Fibroblast of skin of left biceps (primary cell): ENCODE results near the gene ISG15.

Experiments used
- DNase-seq, 2 experiments: peaks; one replicate each; pipeline ENCODE4 v3.0.0-alpha.2; 2013; ENCODE audit warnings: low read depth in 2 of 2

Gene ISG15

DNA sequence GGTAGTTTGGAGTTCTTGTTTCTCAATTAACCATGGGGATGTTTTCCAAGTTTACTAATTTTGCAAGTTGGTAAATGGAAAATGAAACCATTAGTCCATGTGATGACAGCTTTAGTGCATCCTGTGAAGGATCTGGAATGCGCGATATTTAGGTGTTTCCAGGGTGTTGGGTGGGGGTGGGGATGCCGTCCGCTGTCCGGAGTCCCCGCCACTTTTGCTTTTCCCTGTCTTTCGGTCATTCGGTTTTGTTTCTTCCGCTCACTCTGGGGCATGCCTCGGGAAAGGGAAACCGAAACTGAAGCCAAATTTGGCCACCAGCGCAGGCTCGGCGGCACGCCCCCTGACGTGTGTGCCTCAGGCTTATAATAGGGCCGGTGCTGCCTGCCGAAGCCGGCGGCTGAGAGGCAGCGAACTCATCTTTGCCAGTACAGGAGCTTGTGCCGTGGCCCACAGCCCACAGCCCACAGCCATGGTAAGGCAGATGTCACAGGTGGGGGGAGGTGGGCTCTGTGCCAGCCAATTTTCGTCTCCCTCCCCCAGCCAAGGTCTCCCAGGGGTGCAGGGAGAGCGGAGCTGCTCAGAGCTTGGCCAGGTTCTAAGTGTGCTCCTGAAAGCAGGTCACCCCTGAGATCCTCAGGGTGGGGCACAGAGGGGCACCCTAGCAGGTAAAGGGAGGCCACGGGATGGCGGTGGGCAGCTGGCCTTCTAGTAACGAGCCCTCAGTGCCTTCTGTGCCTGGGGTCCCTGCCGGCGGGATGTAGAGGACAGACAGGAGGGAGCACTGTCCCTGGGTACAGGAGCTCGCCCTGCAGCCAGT lies at the start of gene ISG15:
TSS of gene ISG15 (plus strand) at position 393 of the 817 bp plus-strand sequence. CDS start at position 470, 77 bp downstream.
- DNase-seq, result peak; percentile 48 to 53

DNA sequence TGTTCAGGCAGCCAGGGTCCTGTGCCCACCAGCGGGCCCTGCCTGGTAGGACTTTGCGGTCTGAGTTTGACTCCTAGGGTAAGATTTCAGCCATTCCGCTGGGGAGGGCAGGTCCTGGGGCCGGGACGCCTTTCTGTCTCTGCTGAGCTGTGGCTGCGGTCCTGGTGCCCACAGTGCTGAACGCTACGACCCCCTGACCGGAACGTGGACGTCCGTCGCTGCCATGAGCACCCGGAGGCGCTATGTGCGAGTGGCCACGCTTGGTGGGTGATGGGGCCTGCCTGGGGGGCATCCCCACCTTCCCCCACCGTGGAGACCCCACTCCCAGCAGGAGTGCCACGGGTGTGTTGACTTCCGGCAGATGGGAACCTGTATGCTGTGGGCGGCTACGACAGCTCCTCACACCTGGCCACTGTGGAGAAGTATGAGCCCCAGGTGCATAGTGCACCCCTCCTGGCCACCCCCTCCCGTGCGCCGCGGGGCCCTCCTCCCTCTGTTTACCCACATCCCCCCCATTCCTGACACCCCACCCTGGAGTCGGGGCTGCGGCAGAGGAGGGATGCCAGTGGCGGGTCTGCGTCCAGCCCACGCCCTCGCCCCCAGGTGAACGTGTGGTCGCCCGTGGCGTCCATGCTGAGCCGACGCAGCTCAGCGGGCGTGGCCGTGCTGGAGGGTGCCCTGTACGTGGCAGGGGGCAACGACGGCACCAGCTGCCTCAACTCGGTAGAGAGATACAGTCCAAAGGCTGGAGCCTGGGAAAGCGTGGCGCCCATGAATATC lies 49.4 kb upstream of the ISG15 start:
- DNase-seq, result no peak

- DNase-seq, result no peak
These were observed 48.4 kb upstream of the ISG15 start for GRCh38 chr1:964691-965525.

- no peak for DNase-seq
These were observed 47.7 kb upstream of the ISG15 start for GRCh38 chr1:965526-966134.

DNA sequence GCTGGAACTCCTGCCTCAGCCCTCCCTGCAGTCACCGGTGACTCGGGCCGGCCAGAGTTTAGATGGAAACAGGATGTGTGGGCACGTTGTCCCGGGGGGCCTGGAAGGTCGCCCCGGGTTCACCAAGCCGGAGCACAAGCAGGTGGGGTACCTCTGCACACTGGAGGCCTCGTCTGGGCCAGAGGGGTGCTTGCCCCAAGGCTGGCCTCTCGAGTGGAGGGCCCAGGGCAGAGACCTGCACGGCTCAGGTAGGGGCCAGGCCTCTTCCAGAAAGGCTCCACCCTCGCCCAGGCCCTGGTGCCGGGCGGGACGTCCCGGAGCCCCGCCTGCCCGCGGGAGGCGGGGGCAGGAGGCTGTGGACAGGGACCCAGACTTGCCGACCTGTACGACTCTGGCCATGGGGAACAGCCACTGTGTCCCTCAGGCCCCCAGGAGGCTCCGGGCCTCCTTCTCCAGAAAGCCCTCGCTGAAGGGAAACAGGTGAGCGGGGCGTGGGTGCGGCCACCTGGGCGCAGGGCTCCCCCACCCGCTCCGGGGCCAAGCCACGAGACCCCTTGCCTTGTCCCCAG lies 47.1 kb upstream of the ISG15 start, which contains the start of gene PLEKHN1:
TSS of gene PLEKHN1 (plus strand) at position 348 of the 569 bp plus-strand sequence. CDS start at position 398, 50 bp downstream.
- no peak for DNase-seq

GRCh38 chr1:966704-967300 lies 46.5 kb upstream of the ISG15 start:
- DNase-seq, result no peak

GRCh38 chr1:967466-968343 lies 45.6 kb upstream of the ISG15 start:
- DNase-seq, result no peak

DNA sequence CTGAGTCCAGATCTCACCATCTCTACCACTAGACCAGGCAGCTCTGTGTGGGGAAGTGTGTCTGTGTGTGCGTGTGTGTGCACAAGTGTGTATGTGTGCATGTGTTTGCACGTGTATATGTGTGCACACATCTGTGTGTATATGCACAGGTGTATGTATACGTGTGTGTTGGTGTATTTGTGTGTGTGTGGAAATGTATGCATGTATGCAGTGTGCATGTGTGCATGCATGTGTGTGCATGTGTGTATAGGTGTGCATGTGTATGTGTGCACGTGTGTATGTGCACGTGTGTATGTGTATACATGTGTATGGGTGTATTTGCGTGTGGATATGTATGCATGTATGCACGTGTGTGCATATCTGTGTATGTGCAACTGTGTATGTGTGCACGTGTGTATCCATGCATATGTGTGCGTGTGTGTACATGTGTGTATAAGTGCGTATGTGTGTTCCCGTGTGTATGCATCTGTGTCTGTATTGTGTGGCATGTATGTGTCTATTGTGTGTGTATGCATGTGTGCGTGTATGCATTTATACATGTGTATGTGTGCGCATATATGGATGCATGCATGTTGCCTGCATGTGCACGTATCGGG lies 43.9 kb upstream of the ISG15 start:
- no peak for DNase-seq

- DNase-seq, result no peak
These were observed 42.9 kb upstream of the ISG15 start for GRCh38 chr1:970242-970972.

- no peak for DNase-seq
These were observed 42.1 kb upstream of the ISG15 start for GRCh38 chr1:970973-971730.

GRCh38 chr1:971751-972506 lies 41.4 kb upstream of the ISG15 start:
- DNase-seq, result no peak

DNA sequence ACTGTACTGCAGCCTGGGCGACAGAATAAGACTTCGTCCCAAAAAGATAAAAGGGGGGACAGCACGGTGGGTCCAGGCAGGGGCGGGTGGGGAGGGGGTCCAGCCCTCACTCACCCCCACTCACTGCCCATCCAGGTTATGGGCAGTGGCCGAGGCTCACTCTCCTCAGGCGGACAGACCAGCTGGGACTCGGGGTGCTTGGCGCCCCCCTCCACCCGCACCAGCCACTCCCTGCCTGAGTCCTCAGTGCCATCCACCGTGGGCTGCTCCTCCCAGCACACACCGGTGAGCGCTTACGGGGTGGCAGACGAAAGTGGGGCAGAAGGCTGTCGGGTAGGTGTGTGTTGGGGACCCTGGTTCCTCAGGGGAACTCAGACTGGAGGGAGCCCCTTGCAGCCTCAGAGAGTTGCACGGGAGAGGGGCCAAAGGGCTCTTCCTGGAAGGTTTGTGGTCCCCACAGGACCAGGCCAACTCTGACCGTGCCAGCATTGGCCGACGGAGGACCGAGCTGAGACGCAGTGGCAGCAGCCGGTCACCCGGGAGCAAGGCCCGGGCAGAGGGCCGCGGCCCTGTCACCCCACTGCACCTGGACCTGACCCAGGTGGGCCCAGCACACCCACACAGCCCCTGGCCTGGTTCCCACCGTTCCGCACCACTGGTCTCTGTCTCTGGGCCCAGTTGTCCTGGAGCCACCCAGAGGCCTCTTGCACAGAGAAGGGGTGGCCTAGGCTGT lies 40.4 kb upstream of the ISG15 start:
- no peak for DNase-seq

DNA sequence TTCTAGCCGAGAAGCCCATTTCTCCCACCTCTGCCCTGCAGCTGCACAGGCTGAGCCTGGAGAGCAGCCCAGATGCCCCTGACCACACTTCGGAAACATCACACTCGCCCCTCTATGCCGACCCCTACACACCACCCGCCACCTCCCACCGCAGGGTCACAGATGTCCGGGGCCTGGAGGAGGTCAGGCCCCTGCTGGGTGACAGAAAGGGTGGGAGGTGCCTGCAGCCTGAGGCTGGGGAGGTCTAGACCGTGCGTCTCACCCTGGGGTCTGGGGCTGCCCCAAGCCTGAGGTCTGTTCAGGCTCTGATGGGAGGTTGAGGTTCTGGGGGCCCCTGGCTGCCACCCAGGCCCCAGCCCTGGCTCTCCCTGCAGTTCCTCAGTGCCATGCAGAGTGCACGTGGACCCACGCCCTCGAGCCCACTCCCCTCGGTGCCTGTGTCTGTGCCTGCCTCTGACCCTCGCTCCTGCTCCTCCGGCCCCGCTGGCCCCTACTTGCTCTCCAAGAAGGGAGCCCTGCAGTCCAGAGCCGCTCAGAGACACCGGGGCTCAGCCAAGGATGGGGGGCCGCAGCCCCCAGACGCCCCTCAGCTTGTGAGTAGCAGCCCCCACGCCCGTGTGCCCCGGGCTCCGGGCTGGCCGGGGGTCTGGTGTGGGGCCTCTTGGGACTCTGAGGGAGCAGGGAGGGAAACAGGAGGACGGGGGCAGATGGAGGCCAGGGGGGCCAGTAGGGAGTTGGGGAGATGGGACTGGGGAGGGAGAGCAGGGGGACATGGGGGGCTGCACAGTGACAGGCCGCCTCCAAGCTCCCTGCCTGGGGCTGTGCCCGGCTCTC lies 39.6 kb upstream of the ISG15 start:
- no peak for DNase-seq

DNA sequence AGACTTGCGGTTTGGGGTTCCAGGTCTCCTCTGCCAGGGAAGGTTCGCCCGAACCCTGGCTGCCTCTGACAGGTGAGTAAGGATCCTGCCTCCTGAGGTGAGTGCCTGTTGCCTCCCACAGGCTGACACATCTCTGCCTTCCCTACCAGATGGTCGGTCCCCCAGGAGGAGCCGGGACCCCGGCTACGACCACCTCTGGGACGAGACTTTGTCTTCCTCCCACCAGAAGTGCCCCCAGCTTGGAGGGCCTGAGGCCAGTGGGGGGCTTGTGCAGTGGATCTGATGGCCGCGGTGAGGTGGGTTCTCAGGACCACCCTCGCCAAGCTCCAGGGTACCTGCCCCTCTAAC lies 39.0 kb upstream of the ISG15 start:
- DNase-seq, result no peak

GRCh38 chr1:974687-975328 lies 38.5 kb upstream of the ISG15 start:
- no peak for DNase-seq
